ENCODE measurements around the gene PDX1. TPM values are rescaled to one million over a fixed set of nuclear protein-coding genes. Genes with fewer than 3 reads are reported as not detected.

PDX1 gene
- total RNA-seq, 2 donors from 2014 or later, result 0.35 to 0.54 TPM

- no peak for TF ChIP-seq CTCF (IDR thresholded peaks at IDR 0.05)
- intact Hi-C loops (cut with DNase I), result no loop called here
- Histone ChIP-seq H3K9me3 (no peaks in the 10 kb centered on the region), H3K27me3 (no peaks in the 10 kb centered on the region), H3K9ac (ENCODE audit: low read depth in 2 of 2, low read length in 2 of 2) (no peak overlapping the region), H3K4me1 (no peaks in the 10 kb centered on the region), H3K27ac (no peak overlapping the region), H3K36me3 (no peaks in the 10 kb centered on the region), H3K4me3 (no peak overlapping the region)
- DNase-seq, result no peak
Observed at GRCh38 chr13:27905650-27906049, 14.2 kb upstream of the PDX1 start.

GRCh38 chr13:27907121-27907787 lies 12.5 kb upstream of the PDX1 start:
- H3K9ac ChIP-seq (ENCODE audit: low read depth in 2 of 2, low read length in 2 of 2), result no peak overlapping the region
- H3K9me3 ChIP-seq, result no peaks in the 10 kb centered on the region
- no peaks in the 10 kb centered on the region for H3K36me3 ChIP-seq
- H3K27ac ChIP-seq, result no peak overlapping the region
- H3K4me1 ChIP-seq, result no peaks in the 10 kb centered on the region
- no peak overlapping the region for H3K4me3 ChIP-seq
- DNase-seq, result no peak
- no peaks in the 10 kb centered on the region for H3K27me3 ChIP-seq
- no peak for TF ChIP-seq CTCF (IDR thresholded peaks at IDR 0.05)
- intact Hi-C loops (cut with DNase I), result no loop called here

- Histone ChIP-seq H3K27ac (no peak overlapping the region), H3K9me3 (no peaks in the 10 kb centered on the region), H3K36me3 (no peaks in the 10 kb centered on the region), H3K4me1 (no peaks in the 10 kb centered on the region), H3K4me3 (no peak overlapping the region), H3K27me3 (no peaks in the 10 kb centered on the region), H3K9ac (ENCODE audit: low read depth in 2 of 2, low read length in 2 of 2) (no peak overlapping the region)
- no peak for DNase-seq
- no peak for TF ChIP-seq CTCF (IDR thresholded peaks at IDR 0.05)
- intact Hi-C loops (cut with DNase I), result no loop called here
Observed at GRCh38 chr13:27909378-27909777, 10.4 kb upstream of the PDX1 start.

- no peak overlapping the region for H3K4me3 ChIP-seq
- H3K27me3 ChIP-seq, result peaks cover 10% of the 10 kb centered on the region
- TF ChIP-seq CTCF (IDR thresholded peaks at IDR 0.05), result no peak
- DNase-seq, result no peak
- intact Hi-C loops (cut with DNase I), result no loop called here
- H3K4me1 ChIP-seq, result no peaks in the 10 kb centered on the region
- H3K36me3 ChIP-seq, result no peaks in the 10 kb centered on the region
- no peaks in the 10 kb centered on the region for H3K9me3 ChIP-seq
- no peak overlapping the region for H3K27ac ChIP-seq
- H3K9ac ChIP-seq (ENCODE audit: low read depth in 2 of 2, low read length in 2 of 2), result no peak overlapping the region
Observed at GRCh38 chr13:27911521-27911920, 8.3 kb upstream of the PDX1 start.

- Histone ChIP-seq H3K4me1 (peaks cover 6% of the 10 kb centered on the region), H3K36me3 (no peaks in the 10 kb centered on the region), H3K4me3 (no peak overlapping the region), H3K27me3 (peaks cover 26% of the 10 kb centered on the region), H3K9me3 (no peaks in the 10 kb centered on the region), H3K27ac (no peak overlapping the region), H3K9ac (ENCODE audit: low read depth in 2 of 2, low read length in 2 of 2) (no peak overlapping the region)
- TF ChIP-seq CTCF (IDR thresholded peaks at IDR 0.05), result no peak
- intact Hi-C loops (cut with DNase I), result no loop called here
- DNase-seq, result no peak
Observed at GRCh38 chr13:27913160-27913559, 6.6 kb upstream of the PDX1 start.

Data from colonic mucosa (tissue), 4 donors.